SHP77 (cell line): Measurements from ENCODE around the gene ACTL10.

Source experiments
- DNase-seq, 2 experiments: peaks; one replicate each; lab custom pipeline; 2025; lab: John Stamatoyannopoulos, UW

The ACTL10 gene

DNA sequence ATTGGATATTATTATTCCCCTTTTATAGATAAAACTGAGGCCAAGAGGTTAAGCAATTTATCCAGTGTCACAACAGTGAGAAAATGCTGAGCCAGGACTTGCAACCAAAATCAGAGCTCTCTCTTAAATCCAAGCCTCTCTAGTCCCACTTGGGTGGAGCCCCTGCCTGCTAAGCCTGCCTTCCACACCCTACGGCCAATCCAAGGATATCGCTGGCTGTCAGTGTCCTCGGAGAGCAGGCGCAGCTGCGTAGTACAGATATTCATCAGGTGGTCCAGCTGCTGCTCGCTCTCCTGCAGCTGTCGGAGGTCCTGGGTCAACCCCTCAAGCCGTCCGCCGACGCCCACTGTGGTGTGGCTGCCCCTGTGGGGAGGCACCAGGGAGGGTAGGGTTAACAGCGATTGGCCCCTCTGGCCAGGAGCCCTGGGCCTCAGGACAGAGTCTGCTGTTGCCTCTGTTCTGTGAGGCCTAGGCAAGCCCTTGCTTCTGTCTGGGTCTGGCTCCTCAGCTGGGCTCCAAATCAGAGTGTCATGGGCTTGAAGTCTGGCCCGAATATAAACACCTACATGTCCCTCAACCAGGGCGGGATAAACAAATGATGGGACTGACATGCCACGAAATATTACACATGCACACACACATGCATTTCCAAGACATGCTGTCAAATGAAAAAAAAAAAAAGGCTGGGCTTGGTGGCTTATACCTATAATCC, 11.4 kb downstream of the ACTL10 start:
- DNase-seq = no peak

- no peak for DNase-seq
Measured at GRCh38 chr20:33679758-33680485, 13.2 kb downstream of the ACTL10 start.

GRCh38 chr20:33680686-33681085, 13.9 kb downstream of the ACTL10 start:
- DNase-seq = no peak

DNA sequence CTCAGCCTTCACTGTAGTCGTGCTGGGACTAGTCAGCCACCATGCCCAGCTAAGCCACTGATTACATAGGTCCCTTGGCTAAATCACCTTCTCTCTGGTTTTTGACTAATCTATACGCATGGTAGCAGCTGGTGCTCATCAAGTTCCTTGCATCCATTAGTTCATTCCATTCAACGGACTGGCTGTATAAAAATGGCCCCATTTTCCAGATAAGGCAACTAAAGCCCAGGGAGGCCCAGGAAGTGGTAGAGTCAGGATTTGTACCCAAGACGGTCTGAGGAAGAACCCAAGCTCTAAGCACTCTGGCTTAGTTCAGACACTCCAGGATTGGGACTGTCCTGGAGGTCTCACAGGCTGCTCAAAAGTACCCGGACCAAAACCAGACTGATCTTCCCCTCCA, 14.5 kb downstream of the ACTL10 start:
- no peak for DNase-seq

- no peak for DNase-seq
Measured at GRCh38 chr20:33681728-33682353, 15.1 kb downstream of the ACTL10 start.

DNA sequence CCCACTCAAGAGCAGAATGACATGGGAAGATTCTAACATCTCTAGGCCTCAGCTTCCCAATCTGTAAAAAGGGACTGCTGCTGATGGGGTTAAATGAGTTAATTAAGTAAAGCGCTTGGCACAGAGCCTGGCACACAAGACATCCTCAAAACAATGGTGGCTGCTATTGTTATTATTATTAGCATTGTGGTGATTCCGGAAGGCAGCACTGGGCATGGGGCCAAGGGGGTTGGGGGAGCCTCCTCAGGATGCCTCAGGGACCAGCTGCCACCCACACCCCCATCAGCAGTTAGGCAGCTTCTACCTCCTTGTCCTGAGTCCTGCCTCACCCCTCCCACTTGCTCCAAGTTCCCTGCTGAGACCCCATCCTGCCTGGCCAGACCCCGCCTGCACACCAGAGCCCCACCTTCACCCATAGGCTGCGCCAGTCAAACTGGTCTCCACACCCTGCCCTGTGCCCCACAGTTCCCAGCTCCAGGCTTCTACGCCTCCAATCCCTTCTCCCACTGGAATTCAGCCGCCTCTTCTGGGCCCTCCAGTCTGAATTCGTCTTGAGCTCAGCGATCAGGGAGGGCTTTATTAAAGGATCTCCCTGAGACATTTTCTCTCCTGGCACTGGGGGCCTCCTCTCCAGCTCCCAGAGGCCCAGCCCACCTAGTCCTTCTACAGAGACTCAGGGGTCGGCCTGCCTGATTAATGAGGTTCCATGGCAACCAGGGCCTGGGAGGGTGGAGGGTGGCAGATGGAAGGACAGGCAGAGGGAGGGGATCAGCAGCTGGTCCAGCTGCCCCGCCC, 18.0 kb downstream of the ACTL10 start:
- DNase-seq = peak in 1 of 2 experiments; percentile 29

- peak; percentile 72 to 82 for DNase-seq
Measured at GRCh38 chr20:33685328-33686099, 18.8 kb downstream of the ACTL10 start.

GRCh38 chr20:33686100-33686983, 19.6 kb downstream of the ACTL10 start, which contains the start of gene E2F1:
E2F1 (minus strand) TSS chr20:33686385; CDS start chr20:33686264, 121 bp downstream.
- DNase-seq = peak; percentile 93 to 94

DNA sequence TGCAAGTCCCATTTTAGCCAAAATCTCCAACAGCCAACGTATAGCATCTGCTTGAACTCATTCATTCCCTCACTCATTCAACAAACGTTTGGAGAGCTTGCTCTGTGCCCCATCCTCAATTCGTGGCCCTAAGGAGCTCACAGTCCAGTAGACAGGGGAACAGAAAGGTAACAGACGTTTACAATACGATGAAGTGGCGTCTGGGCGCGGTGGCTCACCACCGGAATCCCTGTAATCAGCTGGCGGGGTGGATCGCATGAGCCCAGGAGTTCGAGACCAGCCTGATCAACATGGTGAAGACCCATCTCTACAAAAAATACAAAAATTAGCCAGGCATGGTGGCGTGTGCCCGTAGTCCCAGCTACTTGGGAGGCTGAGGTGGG, 20.2 kb downstream of the ACTL10 start:
- no peak for DNase-seq

DNA sequence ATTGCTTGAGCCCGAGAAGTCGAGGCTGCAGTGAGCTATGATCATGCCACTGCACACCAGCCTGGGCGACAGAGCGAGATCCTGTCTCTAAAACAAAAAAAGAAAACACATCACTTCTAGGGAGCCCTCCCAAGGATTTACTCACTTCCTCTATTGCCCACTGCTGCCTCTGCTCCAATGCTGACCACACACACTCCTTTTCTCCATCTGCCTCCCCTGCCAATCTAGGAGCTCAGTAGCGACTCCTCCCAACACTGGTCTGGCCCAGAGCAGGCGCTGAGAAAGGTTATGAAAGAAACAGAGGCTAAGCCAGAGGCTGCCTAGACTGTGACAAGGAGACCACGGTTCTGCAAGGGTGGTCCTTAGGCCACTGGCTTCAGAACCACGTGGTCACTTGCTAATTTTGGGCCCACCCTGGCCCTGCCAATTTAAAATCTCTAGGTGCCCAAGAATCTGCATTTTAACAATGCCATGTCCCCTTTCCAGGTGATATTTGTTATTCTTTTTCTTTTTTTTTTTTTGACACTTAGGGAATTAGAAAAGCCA, 20.7 kb downstream of the ACTL10 start:
- DNase-seq = no peak

GRCh38 chr20:33687993-33688937, 21.5 kb downstream of the ACTL10 start:
- no peak for DNase-seq

- DNase-seq = no peak
Measured at GRCh38 chr20:33688938-33689424, 22.2 kb downstream of the ACTL10 start.

GRCh38 chr20:33689493-33689892, 22.8 kb downstream of the ACTL10 start:
- no peak for DNase-seq

- no peak for DNase-seq
Measured at GRCh38 chr20:33689973-33690372, 23.2 kb downstream of the ACTL10 start.

DNA sequence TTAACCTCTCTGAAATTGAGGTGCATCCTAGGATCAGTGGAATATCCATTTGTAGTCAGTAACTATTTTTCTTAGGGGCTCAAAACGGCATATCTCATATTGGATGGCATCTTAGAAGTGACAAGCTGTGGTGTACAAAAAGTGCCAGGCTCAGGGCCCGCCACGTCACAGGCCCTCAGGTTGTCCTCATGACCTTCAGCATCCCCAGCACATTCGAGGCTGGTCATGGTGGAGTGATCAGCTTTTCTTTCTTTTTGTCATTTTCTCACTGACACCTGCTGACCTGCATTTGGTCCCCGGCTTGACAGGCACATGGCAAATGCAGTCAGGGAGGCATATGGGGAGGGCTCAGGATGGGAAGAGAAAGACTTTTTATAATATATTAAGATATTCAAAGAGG, 26.5 kb downstream of the ACTL10 start:
- no peak for DNase-seq

DNA sequence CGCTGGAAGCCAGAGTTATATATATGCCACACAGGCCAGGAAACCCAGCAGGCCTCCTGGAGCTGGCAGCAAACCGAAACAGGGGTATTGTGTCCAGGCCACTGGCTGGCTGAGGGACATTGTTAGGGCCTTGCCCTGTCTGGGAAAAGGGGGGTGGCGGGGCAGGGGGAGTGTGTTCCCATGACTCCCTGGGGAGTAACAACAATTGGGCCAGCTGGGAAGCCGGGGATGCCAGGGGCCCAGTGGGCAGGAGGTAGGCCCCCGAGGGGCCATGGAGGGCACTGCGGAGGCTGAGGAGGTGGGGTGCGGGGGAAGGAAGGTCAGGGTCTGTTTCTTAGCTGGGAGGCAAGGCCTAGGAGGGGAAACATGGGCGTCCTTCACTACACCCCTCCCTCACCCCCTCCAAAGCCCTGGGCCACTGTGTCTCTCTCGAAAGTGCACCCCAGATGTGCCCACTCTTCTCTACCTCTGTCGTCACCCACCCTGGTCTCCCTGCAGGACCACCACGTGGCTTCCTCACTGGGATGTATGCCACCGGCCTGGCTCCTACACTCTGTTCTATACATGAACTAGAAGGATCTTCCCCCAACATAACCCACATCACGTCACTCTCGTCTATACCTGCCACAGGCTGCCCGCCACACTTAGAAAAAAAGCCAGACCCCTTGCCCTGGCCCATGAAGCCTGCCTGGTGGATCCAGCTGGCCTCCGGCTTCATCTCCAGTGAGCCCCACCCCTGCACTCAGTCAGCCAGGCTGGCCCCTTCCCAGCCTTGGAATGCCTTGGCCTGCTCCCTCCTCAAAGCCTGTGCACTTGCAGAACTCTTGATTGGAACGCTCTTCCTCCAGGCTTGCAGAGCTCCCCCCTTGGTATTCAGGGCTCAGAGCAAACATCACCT, 27.2 kb downstream of the ACTL10 start:
- no peak for DNase-seq

DNA sequence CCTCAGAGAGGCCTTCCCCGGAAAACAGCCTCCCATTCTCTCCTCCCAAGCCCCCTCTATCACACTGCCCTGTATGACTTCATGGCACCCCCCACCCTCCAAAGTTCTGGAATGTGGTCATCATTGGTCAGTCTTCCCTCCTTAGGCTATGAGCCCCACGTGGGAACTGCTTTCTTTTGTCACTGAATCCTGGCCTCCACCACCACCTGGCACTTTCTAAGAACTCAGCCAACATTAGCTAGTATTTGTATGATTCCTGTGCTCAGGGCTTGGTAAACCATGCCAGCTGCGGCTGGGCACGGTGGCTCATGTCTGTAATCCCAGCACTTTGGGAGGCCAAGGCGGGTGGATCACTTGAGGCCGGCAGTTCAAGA, 27.9 kb downstream of the ACTL10 start:
- no peak for DNase-seq

DNA sequence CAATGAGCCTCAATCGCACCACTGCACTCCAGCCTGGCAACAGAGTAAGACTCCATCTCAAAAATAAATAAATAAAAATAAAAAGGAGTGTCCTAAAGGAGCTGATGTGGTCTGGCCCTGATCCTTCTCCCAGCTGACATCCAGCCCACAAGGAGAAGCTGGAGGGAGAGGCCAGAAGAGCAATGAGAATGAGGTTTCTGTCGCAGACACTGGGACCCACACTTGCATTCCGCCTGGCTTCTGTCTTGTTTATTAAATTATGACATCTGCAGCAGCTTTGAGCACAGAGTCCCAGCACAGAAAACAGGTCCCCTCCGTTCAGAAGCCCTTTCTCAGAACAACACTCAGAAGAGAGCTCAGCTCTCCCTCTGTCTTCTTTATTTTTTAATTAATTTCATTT, 29.7 kb downstream of the ACTL10 start:
- DNase-seq = no peak
